ENCODE results near the gene NOS1.

Gene NOS1

DNA sequence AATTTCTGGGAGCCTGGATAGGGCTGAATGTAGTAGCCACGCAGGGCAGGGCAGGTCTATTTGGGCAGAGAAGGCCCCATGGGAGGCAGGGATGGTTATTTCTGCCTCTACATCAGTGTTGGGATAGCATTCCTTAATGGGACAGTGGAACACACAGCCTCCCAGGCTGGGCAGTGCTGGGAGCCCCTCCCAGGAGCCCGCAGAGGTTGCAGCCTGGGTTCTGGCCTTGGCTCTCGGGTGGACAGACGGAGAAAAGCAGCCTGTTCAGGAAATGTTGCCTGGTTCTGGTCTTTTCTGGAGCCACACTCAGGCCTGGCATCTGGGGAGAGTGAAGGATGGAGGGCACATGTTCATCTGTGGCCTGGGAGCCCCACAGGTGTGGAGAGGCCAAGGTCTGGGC lies 479 bp upstream of the NOS1 start:
- H3K18ac ChIP-seq (ENCODE audit: low read length), result no peak overlapping the region
- H3K23ac ChIP-seq (ENCODE audit: low read length), result no peak overlapping the region
- H3K4me1 ChIP-seq (ENCODE audit: control insufficient read depth in 1 of 2, insufficient read depth in 2 of 2, low read length in 2 of 2), result no peaks in the 10 kb centered on the region
- no peak overlapping the region for H2BK5ac ChIP-seq (ENCODE audit: low read depth, low read length, poor library complexity)
- no peak overlapping the region for H4K91ac ChIP-seq (ENCODE audit: low read depth, low read length)
- H2BK12ac ChIP-seq (ENCODE audit: low read length), result no peak overlapping the region
- no peak for DNase-seq
- no peak overlapping the region for H3K27ac ChIP-seq (ENCODE audit: low read depth, low read length)
- no peaks in the 10 kb centered on the region for H3K36me3 ChIP-seq (ENCODE audit: control insufficient read depth in 1 of 2, insufficient read depth in 2 of 2, low read length in 2 of 2)
- H2AK5ac ChIP-seq (ENCODE audit: low read length), result no peak overlapping the region
- H3K27me3 ChIP-seq (ENCODE audit: insufficient read depth, low read length), result peaks cover 52% of the 10 kb centered on the region
- no peak overlapping the region for H3K4ac ChIP-seq (ENCODE audit: low read depth, low read length)
- no peak overlapping the region for H3K4me2 ChIP-seq (ENCODE audit: low read length)
- H2BK120ac ChIP-seq (ENCODE audit: insufficient read depth, low read length, poor library complexity), result no peak overlapping the region
- H3K14ac ChIP-seq (ENCODE audit: low read length), result no peak overlapping the region
- no peaks in the 10 kb centered on the region for H3K79me2 ChIP-seq (ENCODE audit: control insufficient read depth, insufficient read depth, low read length, poor library complexity)
- H4K12ac ChIP-seq (ENCODE audit: low read depth, low read length), result no peak overlapping the region
- no peaks in the 10 kb centered on the region for H3K79me1 ChIP-seq (ENCODE audit: low read length)
- no peak overlapping the region for H3K9ac ChIP-seq (ENCODE audit: low read length)
- no peak overlapping the region for H4K8ac ChIP-seq (ENCODE audit: low read depth, low read length)
- H2AFZ ChIP-seq (ENCODE audit: insufficient read depth, low read length, poor library complexity), result no peak overlapping the region
- H3K4me3 ChIP-seq (ENCODE audit: low read depth, low read length), result no peak overlapping the region
- peaks cover 2% of the 10 kb centered on the region for H3K9me3 ChIP-seq (ENCODE audit: insufficient read depth, low read depth, low read length)
- no CpG with 5 or more reads among the region's 4 CpGs for WGBS (ENCODE audit: extremely low coverage, insufficient coverage, insufficient read length)

DNA sequence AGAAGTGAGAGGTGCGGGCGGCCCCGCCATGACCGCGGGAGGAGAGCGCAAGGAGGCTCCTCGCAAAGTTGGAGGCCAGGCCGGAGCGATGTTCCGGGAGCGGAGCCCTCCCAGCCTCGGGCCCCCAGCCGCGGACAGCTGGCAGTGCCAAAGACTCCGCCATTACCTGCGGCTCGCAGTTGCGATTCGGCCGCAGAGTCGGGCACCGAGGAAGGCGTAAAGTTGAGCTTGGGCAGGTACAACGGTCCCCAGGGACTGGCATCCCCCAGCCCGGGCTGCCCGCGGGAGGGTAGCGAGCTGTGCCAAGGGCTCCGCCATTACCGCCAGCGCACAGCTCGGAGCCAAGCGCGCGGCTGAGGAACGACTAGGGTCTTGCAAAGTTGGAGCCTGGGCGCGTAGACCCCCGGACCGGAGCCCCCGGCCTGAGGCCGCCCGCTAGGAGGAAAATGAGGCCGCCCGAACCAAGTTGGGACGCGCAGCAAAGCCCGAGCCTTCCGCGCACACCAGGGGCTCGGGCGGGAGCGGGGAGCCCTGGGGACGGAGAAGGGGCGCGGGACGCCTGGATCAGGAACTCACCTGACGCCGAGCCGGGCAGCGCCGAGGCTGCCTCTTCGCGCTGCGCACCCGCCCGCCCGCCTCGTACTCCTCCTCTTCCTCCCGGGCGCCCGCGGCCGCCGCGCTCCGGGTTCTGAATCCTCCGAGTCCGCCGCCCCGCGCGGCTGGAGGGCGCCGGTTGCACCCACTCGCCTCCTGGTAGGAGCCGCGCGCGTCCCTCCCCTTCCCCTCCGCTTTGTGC lies 677 bp downstream of the NOS1 start:
- Histone ChIP-seq H3K14ac (ENCODE audit: low read length) (no peak overlapping the region), H3K27ac (ENCODE audit: low read depth, low read length) (no peak overlapping the region), H4K91ac (ENCODE audit: low read depth, low read length) (no peak overlapping the region), H3K9me3 (ENCODE audit: insufficient read depth, low read depth, low read length) (peaks cover 2% of the 10 kb centered on the region), H2BK120ac (ENCODE audit: insufficient read depth, low read length, poor library complexity) (no peak overlapping the region), H3K4ac (ENCODE audit: low read depth, low read length) (no peak overlapping the region), H3K79me1 (ENCODE audit: low read length) (no peaks in the 10 kb centered on the region), H2BK12ac (ENCODE audit: low read length) (no peak overlapping the region), H2AK5ac (ENCODE audit: low read length) (no peak overlapping the region), H4K8ac (ENCODE audit: low read depth, low read length) (no peak overlapping the region), H3K27me3 (ENCODE audit: insufficient read depth, low read length) (peaks cover 52% of the 10 kb centered on the region), H3K4me2 (ENCODE audit: low read length) (peak overlapping the region; percentile 36), H2AFZ (ENCODE audit: insufficient read depth, low read length, poor library complexity) (no peak overlapping the region), H3K23ac (ENCODE audit: low read length) (no peak overlapping the region), H2BK5ac (ENCODE audit: low read depth, low read length, poor library complexity) (no peak overlapping the region), H3K36me3 (ENCODE audit: control insufficient read depth in 1 of 2, insufficient read depth in 2 of 2, low read length in 2 of 2) (no peaks in the 10 kb centered on the region), H4K12ac (ENCODE audit: low read depth, low read length) (no peak overlapping the region), H3K79me2 (ENCODE audit: control insufficient read depth, insufficient read depth, low read length, poor library complexity) (no peaks in the 10 kb centered on the region), H3K4me1 (ENCODE audit: control insufficient read depth in 1 of 2, insufficient read depth in 2 of 2, low read length in 2 of 2) (no peaks in the 10 kb centered on the region), H3K18ac (ENCODE audit: low read length) (no peak overlapping the region), H3K9ac (ENCODE audit: low read length) (no peak overlapping the region), H3K4me3 (ENCODE audit: low read depth, low read length) (no peak overlapping the region)
- DNase-seq, result no peak
- no CpG with 5 or more reads among the region's 91 CpGs for WGBS (ENCODE audit: extremely low coverage, insufficient coverage, insufficient read length)

DNA sequence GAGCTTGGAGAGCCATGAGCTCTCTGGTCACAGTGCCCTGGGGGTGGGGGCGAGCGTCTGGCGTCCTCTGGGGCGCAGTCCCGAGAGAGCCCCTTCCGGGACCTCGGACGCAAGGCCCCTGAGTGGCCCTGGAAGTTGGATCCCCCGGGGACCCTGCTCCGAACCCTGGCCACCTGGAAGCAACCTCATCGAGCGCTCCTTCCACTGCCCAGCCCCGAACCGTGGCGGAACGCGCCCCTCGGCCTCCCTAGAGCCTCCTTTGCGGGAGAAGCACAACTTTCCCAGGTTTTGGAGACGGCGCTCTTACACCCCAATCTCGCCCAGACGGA lies 1.2 kb downstream of the NOS1 start:
- H3K23ac ChIP-seq (ENCODE audit: low read length), result no peak overlapping the region
- no peak overlapping the region for H2BK12ac ChIP-seq (ENCODE audit: low read length)
- no peak overlapping the region for H3K4me2 ChIP-seq (ENCODE audit: low read length)
- peaks cover 2% of the 10 kb centered on the region for H3K9me3 ChIP-seq (ENCODE audit: insufficient read depth, low read depth, low read length)
- H3K79me1 ChIP-seq (ENCODE audit: low read length), result no peaks in the 10 kb centered on the region
- H2AK5ac ChIP-seq (ENCODE audit: low read length), result no peak overlapping the region
- no peak overlapping the region for H2AFZ ChIP-seq (ENCODE audit: insufficient read depth, low read length, poor library complexity)
- WGBS (ENCODE audit: extremely low coverage, insufficient coverage, insufficient read length), result no CpG with 5 or more reads among the region's 23 CpGs
- no peak overlapping the region for H3K4ac ChIP-seq (ENCODE audit: low read depth, low read length)
- H3K9ac ChIP-seq (ENCODE audit: low read length), result no peak overlapping the region
- no peaks in the 10 kb centered on the region for H3K79me2 ChIP-seq (ENCODE audit: control insufficient read depth, insufficient read depth, low read length, poor library complexity)
- no peak for DNase-seq
- no peak overlapping the region for H2BK5ac ChIP-seq (ENCODE audit: low read depth, low read length, poor library complexity)
- H4K91ac ChIP-seq (ENCODE audit: low read depth, low read length), result no peak overlapping the region
- H3K4me1 ChIP-seq (ENCODE audit: control insufficient read depth in 1 of 2, insufficient read depth in 2 of 2, low read length in 2 of 2), result no peaks in the 10 kb centered on the region
- no peak overlapping the region for H3K14ac ChIP-seq (ENCODE audit: low read length)
- no peak overlapping the region for H2BK120ac ChIP-seq (ENCODE audit: insufficient read depth, low read length, poor library complexity)
- H3K27me3 ChIP-seq (ENCODE audit: insufficient read depth, low read length), result peaks cover 52% of the 10 kb centered on the region
- no peaks in the 10 kb centered on the region for H3K36me3 ChIP-seq (ENCODE audit: control insufficient read depth in 1 of 2, insufficient read depth in 2 of 2, low read length in 2 of 2)
- no peak overlapping the region for H3K27ac ChIP-seq (ENCODE audit: low read depth, low read length)
- H4K8ac ChIP-seq (ENCODE audit: low read depth, low read length), result no peak overlapping the region
- H4K12ac ChIP-seq (ENCODE audit: low read depth, low read length), result no peak overlapping the region
- H3K4me3 ChIP-seq (ENCODE audit: low read depth, low read length), result no peak overlapping the region
- H3K18ac ChIP-seq (ENCODE audit: low read length), result no peak overlapping the region

DNA sequence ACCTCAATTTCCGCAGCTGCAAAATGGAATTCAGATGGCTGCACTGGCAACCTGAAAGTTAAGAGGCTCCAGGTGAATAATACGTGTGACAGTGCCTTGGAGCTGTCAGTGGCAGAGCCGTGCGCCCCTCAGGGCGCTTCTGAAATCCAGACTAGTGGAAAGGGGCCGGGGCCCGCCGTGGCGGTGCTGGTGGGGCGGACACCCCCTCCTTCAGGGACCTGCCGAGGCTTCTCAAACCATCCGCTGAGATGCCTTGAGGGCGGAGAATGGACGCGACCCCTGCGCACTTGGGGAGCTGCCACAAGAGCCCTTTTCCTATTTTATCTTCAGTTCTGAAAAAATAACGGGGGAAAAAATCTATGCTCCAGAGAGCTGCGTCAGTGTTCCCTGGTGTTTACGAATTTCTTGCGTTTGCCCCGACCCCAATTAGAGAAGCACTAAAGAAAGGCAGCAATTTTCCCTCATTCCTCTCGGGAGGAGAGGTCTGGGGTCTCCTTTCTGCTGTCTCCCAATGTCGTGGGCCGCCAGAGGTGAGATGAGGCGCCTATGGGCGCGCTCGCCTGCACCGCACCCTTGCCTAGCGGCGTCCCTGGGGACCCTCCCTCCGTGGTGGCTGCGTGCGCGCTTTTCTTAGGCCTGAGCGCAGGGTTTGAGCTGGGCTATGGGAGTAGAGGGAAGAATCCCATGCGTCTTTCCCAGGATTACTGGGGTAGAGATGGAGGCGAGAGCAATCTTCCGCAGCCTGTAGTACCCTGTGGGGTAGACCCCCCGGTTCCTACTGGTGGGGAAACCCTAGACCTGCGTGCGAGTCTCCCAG lies 2.2 kb downstream of the NOS1 start:
- Histone ChIP-seq H3K18ac (ENCODE audit: low read length) (no peak overlapping the region), H3K4me1 (ENCODE audit: control insufficient read depth in 1 of 2, insufficient read depth in 2 of 2, low read length in 2 of 2) (no peaks in the 10 kb centered on the region), H3K79me2 (ENCODE audit: control insufficient read depth, insufficient read depth, low read length, poor library complexity) (no peaks in the 10 kb centered on the region), H3K9me3 (ENCODE audit: insufficient read depth, low read depth, low read length) (peaks cover 2% of the 10 kb centered on the region), H3K36me3 (ENCODE audit: control insufficient read depth in 1 of 2, insufficient read depth in 2 of 2, low read length in 2 of 2) (no peaks in the 10 kb centered on the region), H3K27ac (ENCODE audit: low read depth, low read length) (no peak overlapping the region), H3K27me3 (ENCODE audit: insufficient read depth, low read length) (peaks cover 49% of the 10 kb centered on the region), H4K91ac (ENCODE audit: low read depth, low read length) (no peak overlapping the region), H3K4me3 (ENCODE audit: low read depth, low read length) (no peak overlapping the region), H2AK5ac (ENCODE audit: low read length) (no peak overlapping the region), H4K8ac (ENCODE audit: low read depth, low read length) (no peak overlapping the region), H2AFZ (ENCODE audit: insufficient read depth, low read length, poor library complexity) (no peak overlapping the region), H2BK120ac (ENCODE audit: insufficient read depth, low read length, poor library complexity) (no peak overlapping the region), H2BK12ac (ENCODE audit: low read length) (no peak overlapping the region), H4K12ac (ENCODE audit: low read depth, low read length) (no peak overlapping the region), H3K4ac (ENCODE audit: low read depth, low read length) (no peak overlapping the region), H3K9ac (ENCODE audit: low read length) (no peak overlapping the region), H3K14ac (ENCODE audit: low read length) (no peak overlapping the region), H2BK5ac (ENCODE audit: low read depth, low read length, poor library complexity) (no peak overlapping the region), H3K23ac (ENCODE audit: low read length) (no peak overlapping the region), H3K4me2 (ENCODE audit: low read length) (no peak overlapping the region), H3K79me1 (ENCODE audit: low read length) (no peaks in the 10 kb centered on the region)
- no peak for DNase-seq
- no CpG with 5 or more reads among the region's 42 CpGs for WGBS (ENCODE audit: extremely low coverage, insufficient coverage, insufficient read length)

Data from trophoblast cell (in vitro differentiated cells and primary cell).